Tracheal epithelial cell (primary cell): ENCODE measurements around the gene CELA2A. TPM values are rescaled to one million over a fixed set of nuclear protein-coding genes. Genes with fewer than 3 reads are reported as not detected.

ENCODE experiments used
- total RNA-seq: library from RNA; depleted of rRNA; stranded (reverse); fragments of >200 nt; gene quantifications from 2 replicates; pipeline ENCODE4 v1.2.1, GENCODE V29; 2014

The CELA2A gene
- total RNA-seq = not detected in 2 replicates

GRCh38 chr1:15456313-15456954 is at the start of gene CELA2A:
TSS of gene CELA2A (plus strand) at chr1:15456732. CDS start at chr1:15456754, 22 bp downstream.

DNA sequence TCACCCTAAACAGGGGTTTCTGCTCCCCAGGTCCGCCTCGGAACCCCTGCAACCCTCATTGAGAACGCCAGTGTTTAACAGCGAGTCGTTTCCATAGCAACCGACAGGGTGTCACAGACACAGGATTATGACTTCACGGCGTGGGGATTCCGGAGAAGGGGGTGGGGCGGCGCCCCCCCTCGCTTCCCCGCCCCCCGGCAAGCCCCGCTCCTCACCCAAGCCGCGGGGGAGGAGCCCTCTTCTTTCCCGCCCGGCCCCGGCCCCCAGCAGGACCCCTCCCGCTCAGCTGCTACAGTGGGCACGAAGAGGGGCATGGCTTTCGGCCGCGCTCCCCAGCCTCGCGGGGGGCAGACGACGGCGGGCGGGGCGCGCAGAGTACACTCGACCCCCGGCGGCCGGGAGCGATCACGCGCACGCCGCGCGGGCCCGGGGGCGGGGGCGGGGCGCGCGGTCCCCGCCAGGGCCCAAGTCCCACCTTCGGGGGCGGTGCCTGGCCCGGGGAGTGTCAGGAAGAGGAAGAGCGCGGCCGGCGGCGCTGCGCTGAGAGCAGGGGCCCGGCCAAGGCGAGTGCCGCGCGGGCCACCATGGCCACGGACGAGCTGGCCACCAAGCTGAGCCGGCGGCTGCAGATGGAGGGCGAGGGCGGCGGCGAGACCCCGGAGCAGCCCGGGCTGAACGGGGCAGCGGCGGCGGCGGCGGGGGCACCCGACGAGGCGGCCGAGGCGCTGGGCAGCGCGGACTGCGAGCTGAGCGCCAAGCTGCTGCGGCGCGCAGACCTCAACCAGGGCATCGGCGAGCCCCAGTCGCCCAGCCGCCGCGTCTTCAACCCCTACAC is 46.9 kb upstream of the CELA2A start, which contains the start of gene EFHD2:
Gene EFHD2 (plus strand): TSS at position 501 of the 835 bp plus-strand sequence. CDS start 84 bp downstream, at position 585.

DNA sequence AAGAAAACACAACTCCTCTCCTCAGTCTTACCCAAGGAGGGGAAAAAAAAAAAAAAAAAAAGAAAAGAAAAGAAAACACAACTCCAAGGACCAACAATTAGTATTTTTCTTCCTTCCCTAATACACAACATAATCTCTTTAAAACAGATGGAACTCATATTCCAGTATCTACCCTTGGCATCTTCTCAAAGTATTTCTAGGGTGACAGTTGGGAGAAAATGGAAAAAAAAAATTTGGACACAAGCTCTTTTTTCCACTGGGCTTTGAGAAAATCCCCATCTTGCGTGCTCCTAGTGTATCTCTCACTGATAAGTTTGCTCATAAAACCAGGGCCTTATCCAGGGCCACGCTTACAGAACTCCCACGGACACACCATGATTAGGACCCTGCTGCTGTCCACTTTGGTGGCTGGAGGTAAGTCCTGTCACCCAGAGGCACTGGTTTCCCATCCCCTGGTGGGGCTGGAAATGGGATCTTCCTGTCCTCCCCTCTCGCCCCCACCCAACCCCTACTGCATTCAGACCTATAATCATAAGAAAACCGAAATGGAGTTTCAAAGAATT is 19.3 kb downstream of the CELA2A start, which contains the start of gene CELA2B:
Gene CELA2B (plus strand): TSS at position 353 of the 563 bp plus-strand sequence. CDS start 22 bp downstream, at position 375.

Other genes with a start within 250 kb of the CELA2A start
- gene FHAD1, start 209.5 kb upstream of the CELA2A start, total RNA-seq = not detected in 2 replicates
- gene EFHD2, start 46.8 kb upstream of the CELA2A start, total RNA-seq = 48.8 and 82.7 TPM in 2 replicates
- not detected in 2 replicates for gene CTRC, start 18.3 kb upstream of the CELA2A start, total RNA-seq
- gene CELA2B, start 19.4 kb downstream of the CELA2A start, total RNA-seq = not detected in 2 replicates
- gene CASP9, start 67.5 kb downstream of the CELA2A start, total RNA-seq = 3.4 and 4.0 TPM in 2 replicates
- 10.7 and 11.8 TPM in 2 replicates for gene DNAJC16, start 70.1 kb downstream of the CELA2A start, total RNA-seq
- gene AGMAT, start 128.3 kb downstream of the CELA2A start, total RNA-seq = 1.9 and 2.1 TPM in 2 replicates
- gene DDI2, start 160.7 kb downstream of the CELA2A start, total RNA-seq = 13.0 and 20.7 TPM in 2 replicates
- gene PLEKHM2, start 227.6 kb downstream of the CELA2A start, total RNA-seq = 63.7 and 75.2 TPM in 2 replicates